HAP-1 (cell line): ENCODE results near the gene CNIH3.

Experiments
- DNase-seq, 2 experiments: peaks; one replicate each; pipeline ENCODE4 v3.0.0-alpha.2; 2016 to 2020; ENCODE audit warnings: low spot score in 2 of 2
- H3K27me3 ChIP-seq: fragments of 250-450 bp; sonication (Bioruptor Pico); 2 replicates; pipeline ENCODE4 v1.5.1; 2020; ENCODE audit warnings: low read depth, mild to moderate bottlenecking, moderate library complexity
- H3K36me3 ChIP-seq: fragments of 250-450 bp; sonication (Bioruptor Pico); replicated peaks from 2 replicates; pipeline ENCODE4 v1.5.1; 2020; ENCODE audit warnings: mild to moderate bottlenecking
- H3K4me1 ChIP-seq: fragments of 250-450 bp; sonication (Bioruptor Pico); 2 replicates; pipeline ENCODE4 v1.5.1; 2020; ENCODE audit warnings: mild to moderate bottlenecking
- H3K4me3 ChIP-seq: fragments of 250-450 bp; sonication (Bioruptor Pico); 2 replicates; pipeline ENCODE4 v1.5.1; 2020; ENCODE audit warnings: mild to moderate bottlenecking, moderate library complexity
- H3K9me3 ChIP-seq: fragments of 250-450 bp; sonication (Bioruptor Pico); 2 replicates; pipeline ENCODE4 v1.5.1; 2020; ENCODE audit warnings: mild to moderate bottlenecking, moderate library complexity
- in situ Hi-C: fragments of 300-500 bp; cut with MboI; formaldehyde crosslinking; loops from 3 replicates; pipeline ENCODE4 v1.14.3; 2020; ENCODE audit warnings: low sequenced_read_pairs, inconsistent platforms, mixed read lengths

The CNIH3 gene

GRCh38 chr1:224762046-224762445 is 145.9 kb downstream of the CNIH3 start:
- no peaks in the 10 kb centered on the region for H3K4me1 ChIP-seq
- DNase-seq, result no peak
- H3K4me3 ChIP-seq, result no peak overlapping the region
- H3K9me3 ChIP-seq, result peaks cover 7% of the 10 kb centered on the region; the same call in 1 of the 2 replicates
- H3K27me3 ChIP-seq, result no peaks in the 10 kb centered on the region
- in situ Hi-C loops, result no loop called here
- H3K36me3 ChIP-seq, result no peaks in the 10 kb centered on the region

- H3K4me1 ChIP-seq, result peaks cover 3% of the 10 kb centered on the region; the same call in 1 of the 2 replicates
- no peaks in the 10 kb centered on the region for H3K27me3 ChIP-seq
- H3K9me3 ChIP-seq, result peaks cover 7% of the 10 kb centered on the region; the same call in 1 of the 2 replicates
- in situ Hi-C loops, result no loop called here
- no peak for DNase-seq
- H3K4me3 ChIP-seq, result no peak overlapping the region
- no peaks in the 10 kb centered on the region for H3K36me3 ChIP-seq
These were observed 146.6 kb downstream of the CNIH3 start for GRCh38 chr1:224762701-224763100.

GRCh38 chr1:224763126-224763775 is 147.1 kb downstream of the CNIH3 start:
- H3K4me3 ChIP-seq, result no peak overlapping the region
- no peaks in the 10 kb centered on the region for H3K27me3 ChIP-seq
- H3K36me3 ChIP-seq, result no peaks in the 10 kb centered on the region
- in situ Hi-C loops, result no loop called here
- peaks cover 7% of the 10 kb centered on the region for H3K4me1 ChIP-seq
- peaks cover 6% of the 10 kb centered on the region; the same call in 1 of the 2 replicates for H3K9me3 ChIP-seq
- no peak for DNase-seq

- in situ Hi-C loops, result no loop called here
- H3K36me3 ChIP-seq, result no peaks in the 10 kb centered on the region
- no peak for DNase-seq
- no peaks in the 10 kb centered on the region for H3K27me3 ChIP-seq
- peaks cover 13% of the 10 kb centered on the region for H3K4me1 ChIP-seq
- H3K4me3 ChIP-seq, result no peak overlapping the region
- no peaks in the 10 kb centered on the region for H3K9me3 ChIP-seq
These were observed 150.1 kb downstream of the CNIH3 start for GRCh38 chr1:224766266-224766665.

- H3K4me3 ChIP-seq, result no peak overlapping the region
- no peaks in the 10 kb centered on the region for H3K36me3 ChIP-seq
- no peaks in the 10 kb centered on the region for H3K9me3 ChIP-seq
- in situ Hi-C loops, result no loop called here
- H3K4me1 ChIP-seq, result peaks cover 16% of the 10 kb centered on the region
- no peaks in the 10 kb centered on the region for H3K27me3 ChIP-seq
- DNase-seq, result no peak
These were observed 150.9 kb downstream of the CNIH3 start for GRCh38 chr1:224767031-224767430.

- in situ Hi-C loops, result no loop called here
- Histone ChIP-seq H3K36me3 (no peaks in the 10 kb centered on the region), H3K27me3 (no peaks in the 10 kb centered on the region), H3K4me3 (no peak overlapping the region), H3K4me1 (peaks cover 16% of the 10 kb centered on the region), H3K9me3 (no peaks in the 10 kb centered on the region)
- peak in 1 of 2 experiments; percentile 32 for DNase-seq
These were observed 151.6 kb downstream of the CNIH3 start for GRCh38 chr1:224767676-224768075.

GRCh38 chr1:224768971-224769370 is 152.9 kb downstream of the CNIH3 start:
- no peaks in the 10 kb centered on the region for H3K9me3 ChIP-seq
- H3K27me3 ChIP-seq, result no peaks in the 10 kb centered on the region
- no peak overlapping the region for H3K4me3 ChIP-seq
- in situ Hi-C loops, result no loop called here
- no peak for DNase-seq
- no peaks in the 10 kb centered on the region for H3K36me3 ChIP-seq
- H3K4me1 ChIP-seq, result peaks cover 16% of the 10 kb centered on the region

GRCh38 chr1:224769452-224770335 is 153.6 kb downstream of the CNIH3 start:
- H3K27me3 ChIP-seq, result no peaks in the 10 kb centered on the region
- H3K36me3 ChIP-seq, result no peaks in the 10 kb centered on the region
- DNase-seq, result no peak
- no peak overlapping the region for H3K4me3 ChIP-seq
- H3K4me1 ChIP-seq, result peaks cover 16% of the 10 kb centered on the region
- no peaks in the 10 kb centered on the region for H3K9me3 ChIP-seq
- in situ Hi-C loops, result no loop called here

- in situ Hi-C loops, result no loop called here
- H3K4me1 ChIP-seq, result peaks cover 16% of the 10 kb centered on the region
- H3K36me3 ChIP-seq, result no peaks in the 10 kb centered on the region
- no peak for DNase-seq
- H3K4me3 ChIP-seq, result no peak overlapping the region
- H3K9me3 ChIP-seq, result no peaks in the 10 kb centered on the region
- H3K27me3 ChIP-seq, result no peaks in the 10 kb centered on the region
These were observed 154.2 kb downstream of the CNIH3 start for GRCh38 chr1:224770336-224770693.

GRCh38 chr1:224773646-224774045 is 157.5 kb downstream of the CNIH3 start:
- no peaks in the 10 kb centered on the region for H3K36me3 ChIP-seq
- in situ Hi-C loops, result no loop called here
- H3K27me3 ChIP-seq, result no peaks in the 10 kb centered on the region
- no peak overlapping the region for H3K4me3 ChIP-seq
- DNase-seq, result no peak
- peaks cover 8% of the 10 kb centered on the region for H3K4me1 ChIP-seq
- peaks cover under 1% of the 10 kb centered on the region; the same call in 1 of the 2 replicates for H3K9me3 ChIP-seq

- in situ Hi-C loops, result no loop called here
- Histone ChIP-seq H3K36me3 (no peaks in the 10 kb centered on the region), H3K27me3 (no peaks in the 10 kb centered on the region), H3K9me3 (peaks cover 7% of the 10 kb centered on the region), H3K4me1 (peaks cover 16% of the 10 kb centered on the region), H3K4me3 (no peak overlapping the region)
- no peak for DNase-seq
These were observed 158.3 kb downstream of the CNIH3 start for GRCh38 chr1:224774378-224774777.

- DNase-seq, result no peak
- in situ Hi-C loops, result no loop called here
- no peaks in the 10 kb centered on the region for H3K36me3 ChIP-seq
- peaks cover 27% of the 10 kb centered on the region for H3K4me1 ChIP-seq
- no peaks in the 10 kb centered on the region for H3K27me3 ChIP-seq
- no peak overlapping the region for H3K4me3 ChIP-seq
- H3K9me3 ChIP-seq, result peaks cover 7% of the 10 kb centered on the region
These were observed 161.1 kb downstream of the CNIH3 start for GRCh38 chr1:224777180-224777579.

- Histone ChIP-seq H3K9me3 (peaks cover 7% of the 10 kb centered on the region), H3K4me1 (peaks cover 27% of the 10 kb centered on the region), H3K36me3 (no peaks in the 10 kb centered on the region), H3K4me3 (no peak overlapping the region), H3K27me3 (no peaks in the 10 kb centered on the region)
- in situ Hi-C loops, result no loop called here
- peak; percentile 84 to 99 for DNase-seq
These were observed 163.4 kb downstream of the CNIH3 start for GRCh38 chr1:224779536-224779935.

- DNase-seq, result no peak
- Histone ChIP-seq H3K4me3 (no peak overlapping the region), H3K4me1 (peaks cover 27% of the 10 kb centered on the region), H3K36me3 (no peaks in the 10 kb centered on the region), H3K9me3 (peaks cover 7% of the 10 kb centered on the region), H3K27me3 (no peaks in the 10 kb centered on the region)
- in situ Hi-C loops, result no loop called here
These were observed 164.6 kb downstream of the CNIH3 start for GRCh38 chr1:224780736-224781135.
